ENCODE data around the gene MRPL53. TPM values are rescaled to one million over a fixed set of nuclear protein-coding genes. Genes with fewer than 3 reads are reported as not detected.
A peak's percentile ranks its signal among the peaks of the same experiment; 100 is the strongest.

Gene MRPL53
- total and polyA plus RNA-seq, 2 of the 13 experiments (the other 11 are each of a cell fraction or from before 2014, with no cell fraction given) = 34.3 to 51.9 TPM

GRCh38 chr2:74512744-74513604, 40.5 kb upstream of the MRPL53 start (continued):
- no peak for TF ChIP-seq ZNF660 (CRISPR knock-in tag; IDR thresholded peaks at IDR 0.05; ENCODE audit: borderline replicate concordance, low read depth)
- TF ChIP-seq PRDM15 (CRISPR knock-in tag; IDR thresholded peaks at IDR 0.05) = no peak
- TF ChIP-seq MTA1 (CRISPR knock-in tag; IDR thresholded peaks at IDR 0.05; ENCODE audit: borderline replicate concordance) = no peak
- no peak for TF ChIP-seq KMT2B (CRISPR knock-in tag; IDR thresholded peaks at IDR 0.05)
- TF ChIP-seq ZNF547 (CRISPR knock-in tag; IDR thresholded peaks at IDR 0.05) = no peak
- TF ChIP-seq SKI (IDR thresholded peaks at IDR 0.05; ENCODE audit: partially characterized antibody) = no peak
- TF ChIP-seq SAFB2 (CRISPR knock-in tag; IDR thresholded peaks at IDR 0.05; ENCODE audit: borderline replicate concordance, low read depth) = no peak
- TF ChIP-seq, protein P1, sequence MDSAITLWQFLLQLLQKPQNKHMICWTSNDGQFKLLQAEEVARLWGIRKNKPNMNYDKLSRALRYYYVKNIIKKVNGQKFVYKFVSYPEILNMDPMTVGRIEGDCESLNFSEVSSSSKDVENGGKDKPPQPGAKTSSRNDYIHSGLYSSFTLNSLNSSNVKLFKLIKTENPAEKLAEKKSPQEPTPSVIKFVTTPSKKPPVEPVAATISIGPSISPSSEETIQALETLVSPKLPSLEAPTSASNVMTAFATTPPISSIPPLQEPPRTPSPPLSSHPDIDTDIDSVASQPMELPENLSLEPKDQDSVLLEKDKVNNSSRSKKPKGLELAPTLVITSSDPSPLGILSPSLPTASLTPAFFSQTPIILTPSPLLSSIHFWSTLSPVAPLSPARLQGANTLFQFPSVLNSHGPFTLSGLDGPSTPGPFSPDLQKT (CRISPR knock-in tag; IDR thresholded peaks at IDR 0.05; ENCODE audit: borderline replicate concordance) = no peak
- no peak for TF ChIP-seq ZNF12 (CRISPR knock-in tag; IDR thresholded peaks at IDR 0.05)
- TF ChIP-seq CC2D1A (CRISPR knock-in tag; IDR thresholded peaks at IDR 0.05) = 0 out of 2 replicates have a peak, but pooled peaks have one; percentile 28
- TF ChIP-seq CBX1 (IDR thresholded peaks at IDR 0.05; ENCODE audit: low read depth) = no peak
- TF ChIP-seq CCAR2 (optimal IDR thresholded peaks at IDR 0.05; ENCODE audit: low read depth, low read length) = no peak
- TF ChIP-seq ZNF841 (CRISPR knock-in tag; IDR thresholded peaks at IDR 0.05; ENCODE audit: borderline replicate concordance) = no peak
- TF ChIP-seq ZNF331 (CRISPR knock-in tag; IDR thresholded peaks at IDR 0.05) = no peak
- TF ChIP-seq ZNF234 (CRISPR knock-in tag; conservative IDR thresholded peaks at IDR 0.05) = no peak
- no peak for TF ChIP-seq CBX2 (IDR thresholded peaks at IDR 0.05; ENCODE audit: low read depth, low read length)
- no peak for TF ChIP-seq CBX2 (CRISPR knock-in tag; IDR thresholded peaks at IDR 0.05; ENCODE audit: low read depth)
- TF ChIP-seq ZFP36L2 (CRISPR knock-in tag; IDR thresholded peaks at IDR 0.05) = no peak
- TF ChIP-seq NFIC (IDR thresholded peaks at IDR 0.05; ENCODE audit: low read length) = no peak
- TF ChIP-seq ZNF496 (CRISPR knock-in tag; IDR thresholded peaks at IDR 0.05; ENCODE audit: insufficient replicate concordance) = no peak
- no peak for TF ChIP-seq GATAD2A (CRISPR knock-in tag; IDR thresholded peaks at IDR 0.05)
- no peak for TF ChIP-seq TERF1 (CRISPR knock-in tag; IDR thresholded peaks at IDR 0.05)
- TF ChIP-seq, protein P2, sequence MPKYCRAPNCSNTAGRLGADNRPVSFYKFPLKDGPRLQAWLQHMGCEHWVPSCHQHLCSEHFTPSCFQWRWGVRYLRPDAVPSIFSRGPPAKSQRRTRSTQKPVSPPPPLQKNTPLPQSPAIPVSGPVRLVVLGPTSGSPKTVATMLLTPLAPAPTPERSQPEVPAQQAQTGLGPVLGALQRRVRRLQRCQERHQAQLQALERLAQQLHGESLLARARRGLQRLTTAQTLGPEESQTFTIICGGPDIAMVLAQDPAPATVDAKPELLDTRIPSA (CRISPR knock-in tag; IDR thresholded peaks at IDR 0.05; ENCODE audit: borderline replicate concordance) = no peak
- TF ChIP-seq ZNF589 (CRISPR knock-in tag; conservative IDR thresholded peaks at IDR 0.05) = 0 out of 2 replicates have a peak, but pooled peaks have one; percentile 29

All from HepG2 (cell line).